Measurements from ENCODE around the gene AKR1C8.

Gene AKR1C8

GRCh38 chr10:5159126-5159525 lies 25.8 kb downstream of the AKR1C8 start:
- H3K4me2 ChIP-seq (ENCODE audit: insufficient read depth, low read length) = no peak overlapping the region
- ATAC-seq (ENCODE audit: insufficient read depth, low read depth) = no peak
- no peak overlapping the region for H3K4me3 ChIP-seq (ENCODE audit: low read depth in 1 of 2, low read length in 2 of 2)
- no peaks in the 10 kb centered on the region for H3K79me2 ChIP-seq (ENCODE audit: insufficient read depth, low read length)
- DNase-seq = no peak
- no peak overlapping the region for H3K9ac ChIP-seq (ENCODE audit: low read depth, low read length)
- TF ChIP-seq CTCF (IDR thresholded peaks at IDR 0.05; ENCODE audit: borderline replicate concordance, extremely low read depth, low read length, poor library complexity, severe bottlenecking) = no peak
- no peak for TF ChIP-seq EZH2 (IDR thresholded peaks at IDR 0.05; ENCODE audit: borderline replicate concordance, low read depth, low read length, severe bottlenecking)
- H3K27ac ChIP-seq (ENCODE audit: low read length) = no peak overlapping the region
- no peaks in the 10 kb centered on the region for H3K27me3 ChIP-seq (ENCODE audit: insufficient read depth, low read length, poor library complexity)
- H4K20me1 ChIP-seq (ENCODE audit: insufficient read depth, low read length) = no peaks in the 10 kb centered on the region
- H2AFZ ChIP-seq (ENCODE audit: low read depth, low read length) = no peak overlapping the region
- H3K9me3 ChIP-seq (ENCODE audit: insufficient read depth, low read length, severe bottlenecking) = peaks cover 12% of the 10 kb centered on the region
- H3K36me3 ChIP-seq (ENCODE audit: insufficient read depth, low read length) = no peaks in the 10 kb centered on the region
- H3K4me1 ChIP-seq (ENCODE audit: insufficient read depth, low read length) = no peaks in the 10 kb centered on the region

- ATAC-seq (ENCODE audit: insufficient read depth, low read depth) (no peak), DNase-seq (no peak)
- TF ChIP-seq EZH2 (IDR thresholded peaks at IDR 0.05; ENCODE audit: borderline replicate concordance, low read depth, low read length, severe bottlenecking) = no peak
- TF ChIP-seq CTCF (IDR thresholded peaks at IDR 0.05; ENCODE audit: borderline replicate concordance, extremely low read depth, low read length, poor library complexity, severe bottlenecking) = no peak
- no peak overlapping the region for H2AFZ ChIP-seq (ENCODE audit: low read depth, low read length)
- H3K27ac ChIP-seq (ENCODE audit: low read length) = no peak overlapping the region
- H3K4me1 ChIP-seq (ENCODE audit: insufficient read depth, low read length) = no peaks in the 10 kb centered on the region
- no peak overlapping the region for H3K4me3 ChIP-seq (ENCODE audit: low read depth in 1 of 2, low read length in 2 of 2)
- H3K9ac ChIP-seq (ENCODE audit: low read depth, low read length) = no peak overlapping the region
- no peaks in the 10 kb centered on the region for H3K36me3 ChIP-seq (ENCODE audit: insufficient read depth, low read length)
- H3K79me2 ChIP-seq (ENCODE audit: insufficient read depth, low read length) = no peaks in the 10 kb centered on the region
- H4K20me1 ChIP-seq (ENCODE audit: insufficient read depth, low read length) = no peaks in the 10 kb centered on the region
- H3K4me2 ChIP-seq (ENCODE audit: insufficient read depth, low read length) = no peak overlapping the region
- H3K9me3 ChIP-seq (ENCODE audit: insufficient read depth, low read length, severe bottlenecking) = peaks cover 5% of the 10 kb centered on the region
- no peaks in the 10 kb centered on the region for H3K27me3 ChIP-seq (ENCODE audit: insufficient read depth, low read length, poor library complexity)
Measured at GRCh38 chr10:5157501-5157900, 27.4 kb downstream of the AKR1C8 start.

GRCh38 chr10:5155951-5156350 lies 29.0 kb downstream of the AKR1C8 start:
- no peaks in the 10 kb centered on the region for H3K27me3 ChIP-seq (ENCODE audit: insufficient read depth, low read length, poor library complexity)
- no peak overlapping the region for H3K4me2 ChIP-seq (ENCODE audit: insufficient read depth, low read length)
- no peaks in the 10 kb centered on the region for H3K79me2 ChIP-seq (ENCODE audit: insufficient read depth, low read length)

More at GRCh38 chr10:5155951-5156350, 29.0 kb downstream of the AKR1C8 start:
- no peaks in the 10 kb centered on the region for H3K9me3 ChIP-seq (ENCODE audit: insufficient read depth, low read length, severe bottlenecking)
- H3K4me1 ChIP-seq (ENCODE audit: insufficient read depth, low read length) = no peaks in the 10 kb centered on the region
- ATAC-seq (ENCODE audit: insufficient read depth, low read depth) (no peak), DNase-seq (no peak)
- no peak overlapping the region for H3K9ac ChIP-seq (ENCODE audit: low read depth, low read length)
- H3K4me3 ChIP-seq (ENCODE audit: low read depth in 1 of 2, low read length in 2 of 2) = no peak overlapping the region
- H3K36me3 ChIP-seq (ENCODE audit: insufficient read depth, low read length) = no peaks in the 10 kb centered on the region
- H2AFZ ChIP-seq (ENCODE audit: low read depth, low read length) = no peak overlapping the region
- TF ChIP-seq EZH2 (IDR thresholded peaks at IDR 0.05; ENCODE audit: borderline replicate concordance, low read depth, low read length, severe bottlenecking) (no peak), CTCF (IDR thresholded peaks at IDR 0.05; ENCODE audit: borderline replicate concordance, extremely low read depth, low read length, poor library complexity, severe bottlenecking) (no peak)
- no peaks in the 10 kb centered on the region for H4K20me1 ChIP-seq (ENCODE audit: insufficient read depth, low read length)
- H3K27ac ChIP-seq (ENCODE audit: low read length) = no peak overlapping the region

Measured in DND-41 (cell line).